B cell (primary cell): ENCODE results near the gene SPINT3. TPM values are rescaled to one million over a fixed set of nuclear protein-coding genes. Genes with fewer than 3 reads are reported as not detected.

Source experiments
- ATAC-seq: fragments of 200-7000 bp; cut with Tn5 transposase; one replicate; pipeline ENCODE4 v1.10.0; 2021; ENCODE audit warnings: low read depth, mild to moderate bottlenecking, moderate number of reproducible peaks, moderate library complexity
- CTCF ChIA-PET: fragments of 350-600 bp; sonication (Branson Sonifier 250); formaldehyde crosslinking; loops from one replicate; lab custom pipeline; 2021; ENCODE audit warnings: antibody characterized with exemption, inconsistent platforms; lab: Charles Lee
- POLR2A ChIA-PET: fragments of 350-600 bp; sonication (Branson Sonifier 250); formaldehyde crosslinking; loops from one replicate; lab custom pipeline; 2021; ENCODE audit warnings: antibody characterized with exemption; lab: Charles Lee
- DNase-seq: peaks from one replicate; pipeline ENCODE4 v3.0.0; 2013
- H2AFZ ChIP-seq: 2 replicates; pipeline ENCODE4 v1.6.1; 2012; ENCODE audit warnings: mild to moderate bottlenecking, low read depth, low read length; ENCODE audit not compliant: insufficient read depth, poor library complexity, severe bottlenecking
- H3K27ac ChIP-seq, 2 donors: 1 replicate in 1 of 2; 2 replicates in 1 of 2; pipeline ENCODE4 v1.5.1; 2012 to 2013; ENCODE audit warnings: low read length in 2 of 2, mild to moderate bottlenecking in 2 of 2, moderate library complexity in 1 of 2
- H3K27me3 ChIP-seq, 4 experiments: fragments of 200-600 bp in 1 of 4; sonication (generic) in 1 of 4; replicated peaks in 1 of 4; 1 replicate in 2 of 4; 2 replicates in 2 of 4; pipeline versions ENCODE4 v1.6.1 to v1.7.0; 2013 to 2016; ENCODE audit warnings: low read length in 3 of 4, mild to moderate bottlenecking in 2 of 4, mixed read lengths in 1 of 4, moderate library complexity in 1 of 4; ENCODE audit not compliant: insufficient read depth in 4 of 4, control insufficient read depth in 3 of 4; ENCODE audit errors: control extremely low read depth in 1 of 4
- H3K36me3 ChIP-seq, 2 experiments: replicated peaks in 1 of 2; 1 replicate in 1 of 2; 2 replicates in 1 of 2; pipeline versions ENCODE4 v1.6.1 to v1.7.1; 2013; ENCODE audit warnings: low read length in 1 of 2; ENCODE audit not compliant: insufficient read depth in 2 of 2, control insufficient read depth in 1 of 2; ENCODE audit errors: control extremely low read depth in 1 of 2, extremely low read depth in 1 of 2
- H3K4me1 ChIP-seq, 2 donors: fragments of 200-600 bp in 1 of 2; sonication (generic) in 1 of 2; 1 replicate in 1 of 2; 2 replicates in 1 of 2; pipeline versions ENCODE4 v1.5.1 to v1.6.1; 2013 to 2017; ENCODE audit warnings: low read length in 2 of 2; ENCODE audit not compliant: control insufficient read depth in 2 of 2, insufficient read depth in 2 of 2
- H3K4me2 ChIP-seq: replicated peaks from 2 replicates; pipeline ENCODE3; 2012; ENCODE audit warnings: mild to moderate bottlenecking, low read depth, low read length; ENCODE audit not compliant: poor library complexity, severe bottlenecking
- H3K4me3 ChIP-seq, 5 experiments: fragments of 200-600 bp in 1 of 5; sonication (generic) in 1 of 5; 1 replicate in 3 of 5; 2 replicates in 2 of 5; pipeline versions ENCODE4 v1.5.1 to v1.7.0; 2011 to 2016; ENCODE audit warnings: low read length in 4 of 5, mild to moderate bottlenecking in 4 of 5, low read depth in 2 of 5, control low read depth in 1 of 5, moderate library complexity in 1 of 5; ENCODE audit not compliant: insufficient read depth in 1 of 5; ENCODE audit errors: control extremely low read depth in 1 of 5, extremely low read depth in 1 of 5
- H3K79me2 ChIP-seq: fragments of 200-600 bp; sonication (generic); one replicate; pipeline ENCODE4 v1.6.0; 2016; ENCODE audit warnings: low read length; ENCODE audit not compliant: control insufficient read depth, insufficient read depth
- H3K9ac ChIP-seq: fragments of 200-600 bp; sonication (generic); 2 replicates; pipeline ENCODE4 v1.6.1; 2017; ENCODE audit warnings: mild to moderate bottlenecking, low read length, moderate library complexity
- H3K9me3 ChIP-seq, 3 donors: one replicate each; pipeline versions ENCODE4 v1.6.1 to v1.7.1; 2013; ENCODE audit warnings: low read length in 2 of 3; ENCODE audit not compliant: control insufficient read depth in 2 of 3, insufficient read depth in 1 of 3; ENCODE audit errors: control extremely low read depth in 1 of 3
- H4K20me1 ChIP-seq: 2 replicates; pipeline ENCODE4 v1.6.0; 2012; ENCODE audit warnings: mild to moderate bottlenecking, low read length; ENCODE audit not compliant: insufficient read depth, control insufficient read depth, poor library complexity, severe bottlenecking
- H3K27ac Mint-ChIP-seq: one replicate; pipeline ENCODE4 v1.8.0; 2021; ENCODE audit warnings: mixed read lengths
- H3K27me3 Mint-ChIP-seq: one replicate; pipeline ENCODE4 v1.8.0; 2021; ENCODE audit warnings: mixed read lengths
- H3K4me1 Mint-ChIP-seq: one replicate; pipeline ENCODE4 v1.8.0; 2021; ENCODE audit warnings: mixed read lengths
- H3K4me3 Mint-ChIP-seq: one replicate; pipeline ENCODE4 v1.8.0; 2021; ENCODE audit warnings: mixed read lengths
- H3K9me3 Mint-ChIP-seq: one replicate; pipeline ENCODE4 v1.8.0; 2022; ENCODE audit warnings: mixed read lengths; ENCODE audit not compliant: insufficient read depth
- EZH2 ChIP-seq: IDR thresholded peaks from 2 replicates; pipeline ENCODE4 v1.6.1; 2012; ENCODE audit warnings: borderline replicate concordance, low read depth, mild to moderate bottlenecking, moderate library complexity, low read length; ENCODE audit not compliant: insufficient read depth, poor library complexity, severe bottlenecking
- WGBS: methylation state at CpG from one replicate; pipeline ENCODE4 v1.1.5; 2013; ENCODE audit warnings: missing lambda C conversion rate; ENCODE audit not compliant: insufficient coverage; 5-methylcytosine and 5-hydroxymethylcytosine counted together
- intact Hi-C: fragments of 100-400 bp; cut with micrococcal nuclease; formaldehyde crosslinking; loops from one replicate; pipeline ENCODE4 v1.10.0; 2022
- polyA plus RNA-seq: library from polyadenylated mRNA; depleted of rRNA; stranded (reverse); fragments of >200 nt; gene quantifications from 2 replicates; pipeline ENCODE4 v1.2.3, GENCODE V29; 2012
- total RNA-seq, 2 donors: library from RNA; stranded (reverse); fragments of 120-200 nt in 1 of 2; gene quantifications; 1 replicate in 1 of 2; 2 replicates in 1 of 2; pipeline versions ENCODE4 v1.2.3 to v1.2.4, GENCODE V29; 2013 to 2022
- TF ChIP-seq, protein P1 (sequence below): fragments of 200-600 bp; IDR thresholded peaks from one replicate; pipeline ENCODE4 v1.8.0; 2022; ENCODE audit warnings: antibody characterized with exemption, mild to moderate bottlenecking

The SPINT3 gene
- total and polyA plus RNA-seq, 2 donors (not counting 1 experiment from before 2014, with no cell fraction given): not detected

DNA sequence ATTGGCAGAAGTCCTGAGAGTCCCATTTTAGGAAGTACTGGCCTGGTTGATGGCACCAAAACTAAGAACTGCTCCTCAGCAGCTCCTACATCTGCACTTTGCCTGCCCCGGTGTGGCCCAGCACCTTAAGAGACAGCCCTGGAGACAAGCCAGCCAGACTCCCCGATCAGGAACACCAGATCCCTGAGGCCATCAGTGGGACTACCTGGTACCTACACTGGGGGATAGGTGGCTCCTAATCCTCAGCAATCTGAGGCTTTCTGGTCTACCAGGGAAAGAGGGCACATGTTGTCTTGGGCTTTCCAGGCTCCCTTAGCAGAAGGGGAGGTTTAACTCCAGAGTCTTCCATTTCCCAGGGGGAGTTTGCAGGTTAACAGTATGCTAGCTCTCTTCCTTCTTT is 24.0 kb upstream of the SPINT3 start, which contains the start of gene WFDC6:
Gene WFDC6 (minus strand): TSS at position 101 of the 400 bp plus-strand sequence. CDS start 75 bp downstream, at position 26.
- H3K9me3 Mint-ChIP-seq: no peaks in the 10 kb centered on the region

GRCh38 chr20:45538209-45538799 is 22.9 kb upstream of the SPINT3 start:
- DNase-seq (no peak), ATAC-seq (no peak)
- Mint-ChIP-seq H3K4me1 (no peaks in the 10 kb centered on the region), H3K9me3 (no peaks in the 10 kb centered on the region), H3K27me3 (peaks cover 41% of the 10 kb centered on the region), H3K4me3 (no peak overlapping the region), H3K27ac (no peak overlapping the region)
- Histone ChIP-seq H3K36me3 (no peaks in the 10 kb centered on the region), H3K27me3 (peaks cover 0 to 20% (median 12%) of the 10 kb centered on the region in 4 experiments), H3K4me3 (no peak overlapping the region), H3K9ac (no peak overlapping the region), H3K4me2 (no peak overlapping the region), H3K27ac (no peak overlapping the region), H3K79me2 (no peaks in the 10 kb centered on the region), H3K4me1 (no peaks in the 10 kb centered on the region), H4K20me1 (no peaks in the 10 kb centered on the region), H3K9me3 (no peaks in the 10 kb centered on the region), H2AFZ (no peak overlapping the region)
- POLR2A ChIA-PET: no interaction called here
- intact Hi-C loops: no loop called here
- 78% methylated on average over 5 of the region's 7 CpGs for WGBS
- no peak for TF ChIP-seq EZH2
- TF ChIP-seq, protein P1, sequence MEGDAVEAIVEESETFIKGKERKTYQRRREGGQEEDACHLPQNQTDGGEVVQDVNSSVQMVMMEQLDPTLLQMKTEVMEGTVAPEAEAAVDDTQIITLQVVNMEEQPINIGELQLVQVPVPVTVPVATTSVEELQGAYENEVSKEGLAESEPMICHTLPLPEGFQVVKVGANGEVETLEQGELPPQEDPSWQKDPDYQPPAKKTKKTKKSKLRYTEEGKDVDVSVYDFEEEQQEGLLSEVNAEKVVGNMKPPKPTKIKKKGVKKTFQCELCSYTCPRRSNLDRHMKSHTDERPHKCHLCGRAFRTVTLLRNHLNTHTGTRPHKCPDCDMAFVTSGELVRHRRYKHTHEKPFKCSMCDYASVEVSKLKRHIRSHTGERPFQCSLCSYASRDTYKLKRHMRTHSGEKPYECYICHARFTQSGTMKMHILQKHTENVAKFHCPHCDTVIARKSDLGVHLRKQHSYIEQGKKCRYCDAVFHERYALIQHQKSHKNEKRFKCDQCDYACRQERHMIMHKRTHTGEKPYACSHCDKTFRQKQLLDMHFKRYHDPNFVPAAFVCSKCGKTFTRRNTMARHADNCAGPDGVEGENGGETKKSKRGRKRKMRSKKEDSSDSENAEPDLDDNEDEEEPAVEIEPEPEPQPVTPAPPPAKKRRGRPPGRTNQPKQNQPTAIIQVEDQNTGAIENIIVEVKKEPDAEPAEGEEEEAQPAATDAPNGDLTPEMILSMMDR: no peak
- CTCF ChIA-PET: no interaction called here

More for the DNA sequence above, 24.0 kb upstream of the SPINT3 start, which contains the start of gene WFDC6:
- CTCF ChIA-PET: no interaction called here
- Mint-ChIP-seq H3K27me3 (peaks cover 50% of the 10 kb centered on the region), H3K4me3 (no peak within 1 kb of the TSS), H3K4me1 (no peaks in the 10 kb centered on the region), H3K27ac (no peak within 1 kb of the TSS)
- H3K9ac ChIP-seq: no peak within 1 kb of the TSS
- H3K4me1 ChIP-seq: no peaks in the 10 kb centered on the region
- H3K36me3 ChIP-seq: no peaks in the 10 kb centered on the region
- peaks cover 0 to 20% (median 13%) of the 10 kb centered on the region in 4 experiments for H3K27me3 ChIP-seq
- no peak for TF ChIP-seq EZH2
- TF ChIP-seq, protein P1: no peak
- no peak within 1 kb of the TSS for H3K27ac ChIP-seq
- POLR2A ChIA-PET: no interaction called here
- H3K4me3 ChIP-seq: no peak within 1 kb of the TSS
- no peaks in the 10 kb centered on the region for H4K20me1 ChIP-seq
- H3K9me3 ChIP-seq: no peaks in the 10 kb centered on the region
- intact Hi-C loops: no loop called here
- no peaks in the 10 kb centered on the region for H3K79me2 ChIP-seq
- ATAC-seq (no peak), DNase-seq (no peak)
- no peak within 1 kb of the TSS for H3K4me2 ChIP-seq
- WGBS: 95% methylated on average over 2 of the region's 2 CpGs
- H2AFZ ChIP-seq: no peak within 1 kb of the TSS
